Cortex of kidney (tissue), 1 donor: ENCODE results near the gene IL1RAPL2.

Source experiments
- DNase-seq: peaks from one replicate; lab custom pipeline; 2025; lab: John Stamatoyannopoulos, UW

Gene IL1RAPL2

GRCh38 chrX:105461016-105461415, 895.0 kb downstream of the IL1RAPL2 start:
- no peak for DNase-seq

- DNase-seq = no peak
These were observed 896.2 kb downstream of the IL1RAPL2 start for GRCh38 chrX:105462186-105462585.

GRCh38 chrX:105463473-105463872, 897.5 kb downstream of the IL1RAPL2 start:
- no peak for DNase-seq

- DNase-seq = no peak
These were observed 898.6 kb downstream of the IL1RAPL2 start for GRCh38 chrX:105464618-105465017.

- DNase-seq = no peak
These were observed 902.7 kb downstream of the IL1RAPL2 start for GRCh38 chrX:105468741-105469140.

- no peak for DNase-seq
These were observed 905.6 kb downstream of the IL1RAPL2 start for GRCh38 chrX:105471597-105471996.

GRCh38 chrX:105475801-105476200, 909.8 kb downstream of the IL1RAPL2 start:
- DNase-seq = no peak

- no peak for DNase-seq
These were observed 911.4 kb downstream of the IL1RAPL2 start for GRCh38 chrX:105477351-105477750.

GRCh38 chrX:105480646-105481310, 914.8 kb downstream of the IL1RAPL2 start:
- DNase-seq = no peak

- no peak for DNase-seq
These were observed 917.0 kb downstream of the IL1RAPL2 start for GRCh38 chrX:105483011-105483410.

- no peak for DNase-seq
These were observed 922.7 kb downstream of the IL1RAPL2 start for GRCh38 chrX:105488716-105489115.

- no peak for DNase-seq
These were observed 929.4 kb downstream of the IL1RAPL2 start for GRCh38 chrX:105495376-105495775.

- no peak for DNase-seq
These were observed 936.3 kb downstream of the IL1RAPL2 start for GRCh38 chrX:105502336-105502735.

GRCh38 chrX:105515561-105515960, 949.6 kb downstream of the IL1RAPL2 start:
- DNase-seq = no peak

GRCh38 chrX:105526431-105526830, 960.4 kb downstream of the IL1RAPL2 start:
- no peak for DNase-seq

GRCh38 chrX:105527759-105528158, 961.8 kb downstream of the IL1RAPL2 start:
- DNase-seq = no peak

GRCh38 chrX:105533951-105534350, 968.0 kb downstream of the IL1RAPL2 start:
- no peak for DNase-seq

GRCh38 chrX:105543283-105543682, 977.3 kb downstream of the IL1RAPL2 start:
- DNase-seq = no peak

GRCh38 chrX:105550043-105550663, 984.2 kb downstream of the IL1RAPL2 start:
- no peak for DNase-seq

GRCh38 chrX:105552395-105552794, 986.4 kb downstream of the IL1RAPL2 start:
- no peak for DNase-seq

GRCh38 chrX:105553118-105553517, 987.1 kb downstream of the IL1RAPL2 start:
- DNase-seq = no peak

GRCh38 chrX:105564501-105564900, 998.5 kb downstream of the IL1RAPL2 start:
- no peak for DNase-seq

GRCh38 chrX:105565856-105566255, 999.9 kb downstream of the IL1RAPL2 start:
- DNase-seq = no peak

- no peak for DNase-seq
These were observed 1001.1 kb downstream of the IL1RAPL2 start for GRCh38 chrX:105567082-105567481.
